CD4-positive, alpha-beta memory T cell (primary cell): ENCODE results near the gene TEX264. TPM values are rescaled to one million over a fixed set of nuclear protein-coding genes. Genes with fewer than 3 reads are reported as not detected.

Experiments
- CTCF ChIA-PET: fragments of 350-600 bp; sonication (Branson Sonifier 250); formaldehyde crosslinking; loops from one replicate; lab custom pipeline; 2021; ENCODE audit warnings: inconsistent platforms; ENCODE audit not compliant: partially characterized antibody; lab: Charles Lee
- POLR2A ChIA-PET: fragments of 350-600 bp; sonication (Branson Sonifier 250); formaldehyde crosslinking; loops from one replicate; lab custom pipeline; 2021; ENCODE audit not compliant: partially characterized antibody; lab: Charles Lee
- DNase-seq, 5 donors: peaks; one replicate each; pipeline versions ENCODE4 v3.0.0 to v3.0.0-alpha.2; 2020 to 2022; ENCODE audit warnings: mixed read lengths in 1 of 5
- H3K27ac ChIP-seq: one replicate; pipeline ENCODE4 v1.7.0; 2013; ENCODE audit warnings: low read depth, low read length
- H3K27me3 ChIP-seq: 2 replicates; pipeline ENCODE4 v1.7.0; 2013; ENCODE audit warnings: mild to moderate bottlenecking, low read length, moderate library complexity; ENCODE audit not compliant: insufficient read depth
- H3K36me3 ChIP-seq: 2 replicates; pipeline ENCODE4 v1.7.0; 2013; ENCODE audit warnings: mild to moderate bottlenecking, low read length, moderate library complexity; ENCODE audit not compliant: insufficient read depth
- H3K4me1 ChIP-seq: 2 replicates; pipeline ENCODE4 v1.7.0; 2013; ENCODE audit warnings: mild to moderate bottlenecking, low read length, moderate library complexity; ENCODE audit not compliant: insufficient read depth
- H3K4me3 ChIP-seq, 2 donors: one replicate each; pipeline ENCODE4 v1.7.0; 2013; ENCODE audit warnings: low read length in 2 of 2, mild to moderate bottlenecking in 1 of 2
- H3K9me3 ChIP-seq, 2 donors: one replicate each; pipeline ENCODE4 v1.7.0; 2013; ENCODE audit warnings: low read length in 2 of 2, control low read depth in 1 of 2; ENCODE audit not compliant: control insufficient read depth in 1 of 2
- H3K27ac Mint-ChIP-seq, 7 donors: one replicate each; pipeline ENCODE4 v1.8.0; 2020 to 2021; ENCODE audit warnings: mixed read lengths in 7 of 7, mild to moderate bottlenecking in 6 of 7, inconsistent platforms in 3 of 7, moderate library complexity in 3 of 7
- H3K27me3 Mint-ChIP-seq, 2 donors: one replicate each; pipeline ENCODE4 v1.8.0; 2020 to 2021; ENCODE audit warnings: mixed read lengths in 2 of 2
- H3K36me3 Mint-ChIP-seq, 2 donors: one replicate each; pipeline ENCODE4 v1.8.0; 2020 to 2021; ENCODE audit warnings: mixed read lengths in 2 of 2, inconsistent platforms in 1 of 2, mild to moderate bottlenecking in 1 of 2
- H3K4me1 Mint-ChIP-seq, 4 donors: one replicate each; pipeline ENCODE4 v1.8.0; 2020 to 2021; ENCODE audit warnings: mixed read lengths in 4 of 4, mild to moderate bottlenecking in 1 of 4
- H3K4me3 Mint-ChIP-seq, 8 donors: one replicate each; pipeline ENCODE4 v1.8.0; 2020 to 2021; ENCODE audit warnings: mixed read lengths in 8 of 8, mild to moderate bottlenecking in 7 of 8, moderate library complexity in 6 of 8, inconsistent platforms in 3 of 8
- H3K9me3 Mint-ChIP-seq, 8 donors: one replicate each; pipeline ENCODE4 v1.8.0; 2020 to 2021; ENCODE audit warnings: mixed read lengths in 8 of 8, mild to moderate bottlenecking in 5 of 8, inconsistent platforms in 3 of 8, moderate library complexity in 1 of 8
- intact Hi-C: fragments of 100-400 bp; cut with micrococcal nuclease; formaldehyde crosslinking; loops from one replicate; pipeline ENCODE4 v1.15.1; 2023
- polyA plus RNA-seq, 2 donors: library from polyadenylated mRNA; unstranded; fragments of 300-500 nt; fragmentation: Illumina TruSeq; gene quantifications; one replicate each; pipeline ENCODE4 v1.2.3, GENCODE V29; 2021
- total RNA-seq, 2 experiments: library from RNA; stranded (reverse); gene quantifications; one replicate each; pipeline ENCODE4 v1.2.3, GENCODE V29; 2021

Gene TEX264
- total and polyA plus RNA-seq, 4 experiments from 2014 or later: 40.0 to 138 (median 75.3) TPM

GRCh38 chr3:51716805-51717204, 45.8 kb downstream of the TEX264 start:
- Histone ChIP-seq H3K4me1 (peaks cover 23% of the 10 kb centered on the region), H3K36me3 (no peaks in the 10 kb centered on the region), H3K27ac (no peak overlapping the region), H3K9me3 (no peaks in the 10 kb centered on the region), H3K4me3 (no peak overlapping the region), H3K27me3 (no peaks in the 10 kb centered on the region)
- peaks cover 0 to 9% of the 10 kb centered on the region in 2 donors for H3K36me3 Mint-ChIP-seq
- no peak overlapping the region for H3K27ac Mint-ChIP-seq
- intact Hi-C loops: no loop called here
- no peaks in the 10 kb centered on the region for H3K27me3 Mint-ChIP-seq
- DNase-seq: no peak
- H3K4me1 Mint-ChIP-seq: peaks cover 14 to 35% (median 26%) of the 10 kb centered on the region in 4 donors
- H3K9me3 Mint-ChIP-seq: no peaks in the 10 kb centered on the region
- ChIA-PET POLR2A (no interaction called here), CTCF (interaction anchor here (1.0 to 1.2 kb wide), 2 partner anchors 14 to 218 kb away, joined by 3 read pairs; no protein-coding TSS in a partner anchor)
- no peak overlapping the region for H3K4me3 Mint-ChIP-seq

- H3K36me3 Mint-ChIP-seq: peaks cover 0 to 9% of the 10 kb centered on the region in 2 donors
- no peak for DNase-seq
Observed at GRCh38 chr3:51717446-51717845, 46.4 kb downstream of the TEX264 start.

GRCh38 chr3:51717947-51718346, 46.9 kb downstream of the TEX264 start:
- Mint-ChIP-seq H3K4me1 (peaks cover 15 to 42% (median 28%) of the 10 kb centered on the region in 4 donors), H3K36me3 (peaks cover 0 to 9% of the 10 kb centered on the region in 2 donors), H3K9me3 (no peaks in the 10 kb centered on the region), H3K27ac (no peak overlapping the region), H3K27me3 (no peaks in the 10 kb centered on the region), H3K4me3 (no peak overlapping the region)
- ChIA-PET CTCF (interaction anchor here (0.8 to 1.5 kb wide), 2 partner anchors 9 to 17 kb away, joined by 3 read pairs; no protein-coding TSS in a partner anchor), POLR2A (no interaction called here)
- Histone ChIP-seq H3K9me3 (no peaks in the 10 kb centered on the region), H3K4me3 (no peak overlapping the region), H3K27ac (no peak overlapping the region), H3K4me1 (peaks cover 23% of the 10 kb centered on the region), H3K36me3 (no peaks in the 10 kb centered on the region), H3K27me3 (no peaks in the 10 kb centered on the region)
- no peak for DNase-seq
- intact Hi-C loops: no loop called here

More at GRCh38 chr3:51717446-51717845, 46.4 kb downstream of the TEX264 start:
- intact Hi-C loops: no loop called here
- no peaks in the 10 kb centered on the region for H3K27me3 Mint-ChIP-seq
- H3K4me1 Mint-ChIP-seq: peaks cover 15 to 40% (median 28%) of the 10 kb centered on the region in 4 donors
- no peak overlapping the region for H3K27ac ChIP-seq
- peaks cover 23% of the 10 kb centered on the region for H3K4me1 ChIP-seq
- H3K36me3 ChIP-seq: no peaks in the 10 kb centered on the region
- CTCF ChIA-PET: interaction anchor here (0.8 kb wide), 1 partner anchor 9 kb away, joined by 3 read pairs; no protein-coding TSS in a partner anchor
- no peaks in the 10 kb centered on the region for H3K9me3 Mint-ChIP-seq
- H3K27me3 ChIP-seq: no peaks in the 10 kb centered on the region
- POLR2A ChIA-PET: no interaction called here
- H3K4me3 ChIP-seq: no peak overlapping the region
- H3K9me3 ChIP-seq: no peaks in the 10 kb centered on the region
- no peak overlapping the region for H3K27ac Mint-ChIP-seq
- no peak overlapping the region for H3K4me3 Mint-ChIP-seq

GRCh38 chr3:51718547-51719409, 47.7 kb downstream of the TEX264 start:
- Mint-ChIP-seq H3K36me3 (peaks cover 0 to 4% of the 10 kb centered on the region in 2 donors), H3K27me3 (no peaks in the 10 kb centered on the region), H3K27ac (peak overlapping the region in 2 of 7 donors; percentile 14 to 27), H3K4me1 (peaks cover 15 to 42% (median 28%) of the 10 kb centered on the region in 4 donors), H3K9me3 (no peaks in the 10 kb centered on the region), H3K4me3 (peak overlapping the region in 1 of 8 donors; percentile 26)
- Histone ChIP-seq H3K27me3 (no peaks in the 10 kb centered on the region), H3K27ac (no peak overlapping the region), H3K36me3 (no peaks in the 10 kb centered on the region), H3K4me1 (peaks cover 23% of the 10 kb centered on the region), H3K9me3 (no peaks in the 10 kb centered on the region), H3K4me3 (no peak overlapping the region)
- intact Hi-C loops: no loop called here
- ChIA-PET CTCF (interaction anchor here (0.6 to 2.3 kb wide), 12 partner anchors 9 to 217 kb away, joined by 3 to 9 read pairs (median 4); no protein-coding TSS in a partner anchor), POLR2A (interaction anchor here (0.6 to 1.3 kb wide), 3 partner anchors 32 to 560 kb away, joined by 3 to 4 read pairs (median 3); no protein-coding TSS in a partner anchor)
- DNase-seq: peak in 3 of 5 donors; percentile 9 to 28 (median 16)

DNA sequence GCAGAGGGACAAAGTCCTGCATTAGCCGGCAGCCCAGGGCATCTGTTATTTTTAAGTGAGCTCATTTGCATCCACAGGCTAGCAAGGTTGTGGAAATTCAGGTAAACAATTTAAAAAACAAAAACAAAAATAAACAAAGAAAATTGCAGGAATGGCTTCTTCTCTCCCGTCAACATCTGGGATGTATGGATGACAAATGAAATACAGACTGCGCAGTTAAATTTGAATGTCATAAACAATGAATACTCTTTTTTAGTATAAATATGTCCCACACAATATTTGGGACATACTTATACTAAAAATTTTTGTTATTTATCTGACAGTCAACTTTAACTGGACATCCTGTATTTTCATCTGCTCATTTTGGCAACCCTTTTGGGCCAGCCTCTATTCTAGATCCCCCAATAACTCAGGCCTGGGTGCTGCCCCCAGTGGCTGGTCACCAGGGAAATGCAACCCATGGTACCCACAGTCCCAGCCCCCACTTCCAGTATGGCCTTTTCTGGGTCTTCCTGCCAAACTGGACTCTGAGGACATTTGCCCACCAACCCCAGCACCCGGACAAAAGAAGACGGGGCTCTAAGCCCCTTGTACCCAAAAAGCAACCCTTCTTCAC, 48.5 kb downstream of the TEX264 start:
- no peaks in the 10 kb centered on the region for H3K9me3 Mint-ChIP-seq
- peaks cover 15 to 42% (median 28%) of the 10 kb centered on the region in 4 donors for H3K4me1 Mint-ChIP-seq
- no peak for DNase-seq
- H3K4me3 ChIP-seq: no peak overlapping the region
- H3K4me3 Mint-ChIP-seq: no peak overlapping the region
- H3K27ac Mint-ChIP-seq: peak overlapping the region in 2 of 7 donors; percentile 29 to 42
- H3K4me1 ChIP-seq: peaks cover 23% of the 10 kb centered on the region
- H3K27me3 Mint-ChIP-seq: no peaks in the 10 kb centered on the region
- H3K27me3 ChIP-seq: no peaks in the 10 kb centered on the region
- H3K9me3 ChIP-seq: no peaks in the 10 kb centered on the region
- H3K36me3 ChIP-seq: no peaks in the 10 kb centered on the region
- H3K36me3 Mint-ChIP-seq: peaks cover 0 to 4% of the 10 kb centered on the region in 2 donors
- CTCF ChIA-PET: interaction anchor here (0.6 to 2.3 kb wide), 12 partner anchors 8 to 218 kb away, joined by 3 to 9 read pairs (median 4); no protein-coding TSS in a partner anchor
- intact Hi-C loops: no loop called here
- POLR2A ChIA-PET: interaction anchor here (0.6 to 1.3 kb wide), 3 partner anchors 33 to 560 kb away, joined by 3 to 4 read pairs (median 3); no protein-coding TSS in a partner anchor
- no peak overlapping the region for H3K27ac ChIP-seq

DNA sequence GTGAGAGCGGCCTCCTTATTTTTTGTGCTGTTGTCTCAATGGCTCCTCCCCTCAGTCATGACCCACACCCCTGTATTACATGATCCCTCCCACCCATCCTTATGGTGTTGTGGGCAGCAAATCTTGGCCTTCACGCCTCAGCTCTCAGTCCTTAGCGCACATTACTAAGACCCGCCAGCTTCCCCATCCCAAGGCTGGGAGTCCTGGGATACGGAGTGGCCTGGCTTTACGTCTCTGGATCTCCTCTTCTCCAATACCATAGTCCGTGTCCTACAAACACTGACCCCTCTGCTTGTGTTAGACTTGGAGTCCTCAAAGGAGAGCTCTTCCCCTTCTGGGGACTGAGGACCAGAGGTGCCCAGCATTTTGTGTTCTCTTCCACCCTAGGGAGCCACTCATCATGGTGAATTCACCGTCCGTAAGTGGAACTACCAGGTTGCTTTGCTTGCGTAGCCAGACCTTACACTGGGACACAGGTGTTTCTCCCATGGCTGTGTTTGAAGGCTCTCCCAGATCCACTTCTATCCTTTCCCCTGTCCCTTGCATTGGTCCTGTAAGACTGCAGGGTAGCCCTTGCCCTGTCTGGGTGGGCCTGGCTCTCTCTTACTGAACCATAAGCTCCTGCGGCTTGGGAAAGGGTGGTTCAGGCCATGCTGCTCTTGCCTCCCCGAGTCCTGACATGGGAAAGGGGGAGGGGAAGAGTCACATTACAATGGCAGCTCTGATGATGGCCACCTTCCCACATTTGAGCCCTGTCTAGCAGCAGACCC, 49.4 kb downstream of the TEX264 start:
- ChIA-PET CTCF (interaction anchor here (2.3 kb wide), 1 partner anchor 39 kb away, joined by 9 read pairs; no protein-coding TSS in a partner anchor), POLR2A (no interaction called here)
- no peak overlapping the region for H3K27ac ChIP-seq
- peaks cover 0 to 4% of the 10 kb centered on the region in 2 donors for H3K36me3 Mint-ChIP-seq
- intact Hi-C loops: no loop called here
- no peaks in the 10 kb centered on the region for H3K36me3 ChIP-seq
- H3K4me3 ChIP-seq: no peak overlapping the region
- H3K4me1 ChIP-seq: peaks cover 23% of the 10 kb centered on the region
- H3K27me3 ChIP-seq: no peaks in the 10 kb centered on the region
- no peaks in the 10 kb centered on the region for H3K9me3 Mint-ChIP-seq
- H3K4me1 Mint-ChIP-seq: peaks cover 15 to 42% (median 28%) of the 10 kb centered on the region in 4 donors
- no peaks in the 10 kb centered on the region for H3K27me3 Mint-ChIP-seq
- H3K27ac Mint-ChIP-seq: peak overlapping the region in 2 of 7 donors; percentile 4 to 83
- no peaks in the 10 kb centered on the region for H3K9me3 ChIP-seq
- H3K4me3 Mint-ChIP-seq: peak overlapping the region in 3 of 8 donors; percentile 7 to 22 (median 13)
- DNase-seq: no peak
